Muscle layer of colon (tissue), 2 donors: ENCODE data around the gene SMCO2.
"Not testable (repeated sequence)": the region's sequence is repeated elsewhere in the genome, so short reads cannot be mapped to it uniquely, and the experiment has no call there.

ENCODE experiments used
- H3K27ac ChIP-seq: one replicate; pipeline ENCODE4 v1.7.0; 2013; ENCODE audit warnings: low read depth, mild to moderate bottlenecking, low read length, moderate library complexity
- H3K27me3 ChIP-seq, 2 donors: one replicate each; pipeline ENCODE4 v1.7.0; 2013; ENCODE audit warnings: low read length in 2 of 2, mild to moderate bottlenecking in 2 of 2; ENCODE audit not compliant: insufficient read depth in 2 of 2, control insufficient read depth in 1 of 2
- H3K36me3 ChIP-seq: one replicate; pipeline ENCODE4 v1.7.0; 2013; ENCODE audit warnings: mild to moderate bottlenecking, low read length; ENCODE audit not compliant: insufficient read depth
- H3K4me1 ChIP-seq: one replicate; pipeline ENCODE4 v1.7.0; 2013; ENCODE audit warnings: mild to moderate bottlenecking, low read length; ENCODE audit not compliant: insufficient read depth
- H3K4me3 ChIP-seq, 2 donors: one replicate each; pipeline ENCODE4 v1.7.0; 2013; ENCODE audit warnings: low read length in 2 of 2, low read depth in 1 of 2, mild to moderate bottlenecking in 1 of 2, moderate library complexity in 1 of 2
- H3K9ac ChIP-seq: one replicate; pipeline ENCODE4 v1.7.0; 2013; ENCODE audit warnings: low read length
- H3K9me3 ChIP-seq: one replicate; pipeline ENCODE4 v1.7.0; 2013; ENCODE audit warnings: mild to moderate bottlenecking, low read length
- donor health status: abdominal sarcoma.
- donor health status: Adenocarcinoma of cecum.

Gene SMCO2

GRCh38 chr12:27531896-27532295 is 85.4 kb downstream of the SMCO2 start:
- Histone ChIP-seq H3K27ac (no peak overlapping the region), H3K27me3 (no peaks in the 10 kb centered on the region), H3K36me3 (no peaks in the 10 kb centered on the region), H3K9me3 (no peaks in the 10 kb centered on the region), H3K4me1 (peaks cover 16% of the 10 kb centered on the region), H3K9ac (no peak overlapping the region), H3K4me3 (no peak overlapping the region)

DNA sequence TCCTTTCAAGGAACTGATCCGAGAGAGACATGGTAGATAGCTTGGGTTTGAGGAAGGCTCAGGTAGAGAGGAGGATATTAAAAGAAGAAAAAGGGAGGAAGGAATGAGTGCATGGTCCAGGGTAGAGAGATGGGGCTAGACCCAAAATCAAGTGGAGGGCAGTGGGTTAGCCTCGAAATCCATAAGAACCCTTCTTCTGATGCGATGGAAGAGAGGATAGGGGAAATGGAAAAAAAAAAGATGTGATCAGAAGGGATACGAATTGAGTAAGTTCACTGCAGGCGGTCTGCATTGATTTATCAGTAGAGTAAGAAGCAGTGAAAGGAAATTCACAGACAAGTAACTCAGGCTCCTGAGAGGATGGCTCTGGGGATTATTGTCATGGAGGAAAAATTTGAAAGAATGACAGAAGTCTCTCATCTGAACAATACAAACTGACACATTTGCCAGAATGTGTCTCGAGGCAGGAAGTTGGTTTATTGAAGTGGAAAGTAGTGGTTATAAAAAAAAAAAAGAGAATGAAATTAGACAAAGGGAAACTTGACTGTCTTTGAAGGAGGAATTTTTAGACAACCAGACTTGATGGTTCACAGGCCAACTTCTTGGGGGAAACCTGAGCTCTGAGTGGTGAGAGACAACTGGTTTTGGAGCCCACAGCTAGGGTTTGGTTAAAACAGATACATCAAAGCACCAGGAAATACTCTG is 87.7 kb downstream of the SMCO2 start:
- Histone ChIP-seq H3K27ac (no peak overlapping the region), H3K4me1 (peaks cover 30% of the 10 kb centered on the region)

GRCh38 chr12:27534765-27535161 is 88.2 kb downstream of the SMCO2 start:
- Histone ChIP-seq H3K4me3 (no peak overlapping the region), H3K36me3 (no peaks in the 10 kb centered on the region), H3K4me1 (peaks cover 30% of the 10 kb centered on the region), H3K27ac (no peak overlapping the region), H3K9me3 (no peaks in the 10 kb centered on the region), H3K9ac (no peak overlapping the region), H3K27me3 (no peaks in the 10 kb centered on the region)

More for the DNA sequence above, 87.7 kb downstream of the SMCO2 start:
- no peaks in the 10 kb centered on the region for H3K36me3 ChIP-seq
- H3K9me3 ChIP-seq = no peaks in the 10 kb centered on the region
- no peak overlapping the region for H3K4me3 ChIP-seq
- H3K9ac ChIP-seq = no peak overlapping the region
- no peaks in the 10 kb centered on the region for H3K27me3 ChIP-seq

- H3K9ac ChIP-seq = no peak overlapping the region
- no peaks in the 10 kb centered on the region for H3K27me3 ChIP-seq
- no peaks in the 10 kb centered on the region for H3K36me3 ChIP-seq
- peaks cover 30% of the 10 kb centered on the region for H3K4me1 ChIP-seq
- no peak overlapping the region for H3K4me3 ChIP-seq
- no peaks in the 10 kb centered on the region for H3K9me3 ChIP-seq
- no peak overlapping the region for H3K27ac ChIP-seq
These were observed 88.8 kb downstream of the SMCO2 start for GRCh38 chr12:27535318-27535717.

DNA sequence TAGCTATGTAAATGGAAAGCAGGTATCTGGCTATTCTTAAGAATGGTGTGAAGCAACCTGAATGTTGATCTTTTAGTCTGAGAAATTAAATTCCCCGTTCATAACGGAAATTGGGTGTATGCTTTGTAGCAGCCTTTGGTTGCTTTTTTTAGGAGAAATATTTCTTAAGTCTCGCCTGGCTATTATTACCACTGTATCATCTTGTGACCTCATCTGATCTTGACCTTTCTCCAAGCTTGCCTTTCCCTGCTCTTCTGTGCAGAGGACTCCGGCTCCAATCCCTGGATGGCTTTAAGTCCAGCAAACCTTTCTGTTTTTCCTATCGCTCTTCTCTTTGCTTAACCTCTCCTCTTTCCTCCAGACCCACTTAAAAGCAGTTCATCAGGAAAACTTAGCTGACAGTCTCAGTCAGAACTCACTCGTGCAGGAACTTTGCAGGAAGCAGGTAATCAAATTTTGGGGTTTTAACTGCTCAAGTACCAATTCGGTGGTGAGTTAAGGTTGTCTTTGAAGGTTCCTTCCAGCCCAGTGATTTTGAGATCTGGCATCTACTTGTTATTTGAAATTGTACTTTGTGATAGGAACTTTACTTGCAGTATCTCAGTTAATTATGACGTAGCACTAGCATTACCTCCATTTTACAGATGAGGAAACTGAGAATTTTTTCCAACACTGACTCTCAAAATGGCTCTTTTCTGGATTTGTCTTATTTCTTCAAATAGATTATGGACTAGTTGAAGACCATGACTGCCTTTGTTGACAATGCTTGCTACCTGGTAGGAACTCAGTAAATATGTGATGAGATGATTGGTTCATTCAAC is 91.5 kb downstream of the SMCO2 start:
- no peaks in the 10 kb centered on the region for H3K36me3 ChIP-seq
- no peak overlapping the region for H3K27ac ChIP-seq
- H3K4me3 ChIP-seq = no peak overlapping the region
- no peaks in the 10 kb centered on the region for H3K27me3 ChIP-seq
- peaks cover 27% of the 10 kb centered on the region for H3K4me1 ChIP-seq
- no peaks in the 10 kb centered on the region for H3K9me3 ChIP-seq
- no peak overlapping the region for H3K9ac ChIP-seq

- Histone ChIP-seq H3K27ac (no peak overlapping the region), H3K27me3 (no peaks in the 10 kb centered on the region), H3K4me1 (peaks cover 25% of the 10 kb centered on the region), H3K4me3 (no peak overlapping the region), H3K36me3 (no peaks in the 10 kb centered on the region), H3K9me3 (no peaks in the 10 kb centered on the region), H3K9ac (no peak overlapping the region)
These were observed 92.7 kb downstream of the SMCO2 start for GRCh38 chr12:27539191-27539631.

DNA sequence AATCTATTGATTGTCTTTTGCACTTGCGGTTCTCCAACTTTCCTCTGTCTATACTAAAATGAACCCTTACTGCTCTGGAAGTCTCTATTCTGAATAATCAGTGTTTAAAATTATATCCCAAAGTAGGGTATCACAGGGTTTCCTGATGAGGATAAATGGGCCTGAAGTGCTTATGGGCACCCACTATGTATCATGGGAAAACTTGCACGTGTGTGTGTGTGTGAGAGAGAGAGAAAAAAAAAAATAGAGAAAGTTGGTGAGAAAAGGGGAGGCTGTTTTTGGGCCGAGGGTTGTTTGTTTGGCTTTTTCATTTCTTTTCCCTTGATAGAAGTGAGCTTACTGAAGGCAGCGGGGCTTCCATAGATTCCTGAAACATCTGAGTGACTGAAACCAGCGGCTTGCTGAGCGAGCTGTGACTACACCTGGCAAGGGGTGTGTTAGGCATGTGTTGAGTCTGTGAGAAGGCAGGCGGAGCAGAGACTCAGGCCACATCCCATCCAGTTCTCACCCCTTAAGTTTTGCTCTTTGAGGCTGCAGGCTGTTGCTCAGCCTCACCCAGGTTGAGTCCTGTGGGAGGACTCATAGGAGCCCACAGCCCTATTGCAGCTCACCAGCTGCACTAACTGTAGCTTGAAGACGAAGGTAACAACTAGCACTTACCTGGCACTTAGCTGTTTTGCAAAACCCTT is 94.6 kb downstream of the SMCO2 start:
- no peak overlapping the region for H3K4me3 ChIP-seq
- H3K4me1 ChIP-seq = peaks cover 30% of the 10 kb centered on the region
- no peaks in the 10 kb centered on the region for H3K36me3 ChIP-seq
- no peak overlapping the region for H3K27ac ChIP-seq
- no peaks in the 10 kb centered on the region for H3K9me3 ChIP-seq
- H3K9ac ChIP-seq = no peak overlapping the region
- no peaks in the 10 kb centered on the region for H3K27me3 ChIP-seq

- H3K4me3 ChIP-seq = no peak overlapping the region
- H3K9ac ChIP-seq = no peak overlapping the region
- no peaks in the 10 kb centered on the region for H3K27me3 ChIP-seq
- H3K27ac ChIP-seq = no peak overlapping the region
- H3K4me1 ChIP-seq = peaks cover 32% of the 10 kb centered on the region
- no peaks in the 10 kb centered on the region for H3K36me3 ChIP-seq
- H3K9me3 ChIP-seq = no peaks in the 10 kb centered on the region
These were observed 96.1 kb downstream of the SMCO2 start for GRCh38 chr12:27542628-27543027.

- peaks cover 41% of the 10 kb centered on the region for H3K4me1 ChIP-seq
- H3K9me3 ChIP-seq, H3K27me3 ChIP-seq, H3K36me3 ChIP-seq, H3K9ac ChIP-seq, H3K27ac ChIP-seq, H3K4me3 ChIP-seq: not testable (repeated sequence)
These were observed 98.3 kb downstream of the SMCO2 start for GRCh38 chr12:27544858-27545257.

- H3K27ac ChIP-seq = no peak overlapping the region
These were observed 99.1 kb downstream of the SMCO2 start for GRCh38 chr12:27545665-27546064.

GRCh38 chr12:27547592-27547991 is 101.1 kb downstream of the SMCO2 start:
- Histone ChIP-seq H3K9me3 (no peaks in the 10 kb centered on the region), H3K36me3 (no peaks in the 10 kb centered on the region), H3K27me3 (no peaks in the 10 kb centered on the region), H3K9ac (no peak overlapping the region), H3K4me1 (peaks cover 60% of the 10 kb centered on the region), H3K27ac (no peak overlapping the region), H3K4me3 (no peak overlapping the region)

More at GRCh38 chr12:27545665-27546064, 99.1 kb downstream of the SMCO2 start:
- H3K27me3 ChIP-seq = no peaks in the 10 kb centered on the region
- peaks cover 48% of the 10 kb centered on the region for H3K4me1 ChIP-seq
- H3K36me3 ChIP-seq = no peaks in the 10 kb centered on the region
- no peak overlapping the region for H3K9ac ChIP-seq
- H3K9me3 ChIP-seq = no peaks in the 10 kb centered on the region
- no peak overlapping the region for H3K4me3 ChIP-seq
